ENCODE measurements around the gene CTBP1.

The CTBP1 gene

GRCh38 chr4:1219566-1219950 lies 29.4 kb downstream of the CTBP1 start:
- WGBS (ENCODE audit: insufficient coverage) = 97% methylated on average over 4 of the region's 7 CpGs
- H3K4me1 ChIP-seq (ENCODE audit: control extremely low read depth in 1 of 4, control insufficient read depth in 4 of 4, insufficient read depth in 4 of 4, low read length in 3 of 4) = peaks cover 0 to 41% (median 31%) of the 10 kb centered on the region in 4 experiments
- H3K9me3 ChIP-seq (ENCODE audit: control extremely low read depth in 1 of 5, control insufficient read depth in 4 of 5, insufficient read depth in 2 of 5, low read depth in 1 of 5, low read length in 4 of 5) = no peaks in the 10 kb centered on the region
- no peak overlapping the region for H3K4me3 ChIP-seq (ENCODE audit: control insufficient read depth in 1 of 7, extremely low read depth in 1 of 7, insufficient read depth in 4 of 7, low read depth in 2 of 7, low read length in 6 of 7)
- H3K27ac ChIP-seq (ENCODE audit: insufficient read depth in 1 of 2, low read depth in 1 of 2, low read length in 2 of 2, poor library complexity in 1 of 2, severe bottlenecking in 2 of 2) = no peak overlapping the region
- POLR2A ChIA-PET = no interaction called here
- H3K27me3 ChIP-seq (replicated peaks in 2 of 5; ENCODE audit: control insufficient read depth in 4 of 5, insufficient read depth in 5 of 5, low read length in 4 of 5) = no peaks in the 10 kb centered on the region
- DNase-seq = no peak
- CTCF ChIA-PET = no interaction called here
- H3K36me3 ChIP-seq (ENCODE audit: control insufficient read depth in 4 of 4, insufficient read depth in 4 of 4, low read length in 3 of 4) = peaks cover 11 to 68% (median 42%) of the 10 kb centered on the region in 4 experiments

- WGBS (ENCODE audit: insufficient coverage) = 64% methylated on average over 7 of the region's 21 CpGs
- H3K4me3 ChIP-seq (ENCODE audit: control insufficient read depth in 1 of 7, extremely low read depth in 1 of 7, insufficient read depth in 4 of 7, low read depth in 2 of 7, low read length in 6 of 7) = no peak overlapping the region
- H3K36me3 ChIP-seq (ENCODE audit: control insufficient read depth in 4 of 4, insufficient read depth in 4 of 4, low read length in 3 of 4) = peaks cover 5 to 67% (median 42%) of the 10 kb centered on the region in 4 experiments
- peaks cover 0 to 41% (median 31%) of the 10 kb centered on the region in 4 experiments for H3K4me1 ChIP-seq (ENCODE audit: control extremely low read depth in 1 of 4, control insufficient read depth in 4 of 4, insufficient read depth in 4 of 4, low read length in 3 of 4)
- peak; percentile 11 to 54 (median 44) for DNase-seq
- ChIA-PET CTCF (no interaction called here), POLR2A (no interaction called here)
- H3K9me3 ChIP-seq (ENCODE audit: control extremely low read depth in 1 of 5, control insufficient read depth in 4 of 5, insufficient read depth in 2 of 5, low read depth in 1 of 5, low read length in 4 of 5) = no peaks in the 10 kb centered on the region
- no peaks in the 10 kb centered on the region for H3K27me3 ChIP-seq (replicated peaks in 2 of 5; ENCODE audit: control insufficient read depth in 4 of 5, insufficient read depth in 5 of 5, low read length in 4 of 5)
- H3K27ac ChIP-seq (ENCODE audit: insufficient read depth in 1 of 2, low read depth in 1 of 2, low read length in 2 of 2, poor library complexity in 1 of 2, severe bottlenecking in 2 of 2) = no peak overlapping the region
These were observed 30.0 kb downstream of the CTBP1 start for GRCh38 chr4:1218634-1219565.

GRCh38 chr4:1217366-1217765 lies 31.6 kb downstream of the CTBP1 start:
- H3K27me3 ChIP-seq (replicated peaks in 2 of 5; ENCODE audit: control insufficient read depth in 4 of 5, insufficient read depth in 5 of 5, low read length in 4 of 5) = no peaks in the 10 kb centered on the region
- no peaks in the 10 kb centered on the region for H3K9me3 ChIP-seq (ENCODE audit: control extremely low read depth in 1 of 5, control insufficient read depth in 4 of 5, insufficient read depth in 2 of 5, low read depth in 1 of 5, low read length in 4 of 5)
- peak overlapping the region in 2 of 7 experiments; percentile 13 to 28 for H3K4me3 ChIP-seq (ENCODE audit: control insufficient read depth in 1 of 7, extremely low read depth in 1 of 7, insufficient read depth in 4 of 7, low read depth in 2 of 7, low read length in 6 of 7)
- 97% methylated on average over 21 of the region's 27 CpGs for WGBS (ENCODE audit: insufficient coverage)
- DNase-seq = no peak
- H3K27ac ChIP-seq (ENCODE audit: insufficient read depth in 1 of 2, low read depth in 1 of 2, low read length in 2 of 2, poor library complexity in 1 of 2, severe bottlenecking in 2 of 2) = no peak overlapping the region
- CTCF ChIA-PET = interaction anchor here (0.6 to 1.2 kb wide), 3 partner anchors 15 to 442 kb away, joined by 3 read pairs; no protein-coding TSS in a partner anchor
- H3K4me1 ChIP-seq (ENCODE audit: control extremely low read depth in 1 of 4, control insufficient read depth in 4 of 4, insufficient read depth in 4 of 4, low read length in 3 of 4) = peaks cover 0 to 41% (median 31%) of the 10 kb centered on the region in 4 experiments
- H3K36me3 ChIP-seq (ENCODE audit: control insufficient read depth in 4 of 4, insufficient read depth in 4 of 4, low read length in 3 of 4) = peaks cover 11 to 70% (median 45%) of the 10 kb centered on the region in 4 experiments
- POLR2A ChIA-PET = no interaction called here

- WGBS (ENCODE audit: insufficient coverage) = 8% methylated on average over 19 of the region's 21 CpGs
- peaks cover 12 to 75% (median 46%) of the 10 kb centered on the region in 4 experiments for H3K36me3 ChIP-seq (ENCODE audit: control insufficient read depth in 4 of 4, insufficient read depth in 4 of 4, low read length in 3 of 4)
- H3K4me3 ChIP-seq (ENCODE audit: control insufficient read depth in 1 of 7, extremely low read depth in 1 of 7, insufficient read depth in 4 of 7, low read depth in 2 of 7, low read length in 6 of 7) = peak overlapping the region in 4 of 7 experiments; percentile 13 to 43 (median 30)
- H3K9me3 ChIP-seq (ENCODE audit: control extremely low read depth in 1 of 5, control insufficient read depth in 4 of 5, insufficient read depth in 2 of 5, low read depth in 1 of 5, low read length in 4 of 5) = no peaks in the 10 kb centered on the region
- peaks cover 0 to 41% (median 31%) of the 10 kb centered on the region in 4 experiments for H3K4me1 ChIP-seq (ENCODE audit: control extremely low read depth in 1 of 4, control insufficient read depth in 4 of 4, insufficient read depth in 4 of 4, low read length in 3 of 4)
- H3K27me3 ChIP-seq (replicated peaks in 2 of 5; ENCODE audit: control insufficient read depth in 4 of 5, insufficient read depth in 5 of 5, low read length in 4 of 5) = no peaks in the 10 kb centered on the region
- no peak overlapping the region for H3K27ac ChIP-seq (ENCODE audit: insufficient read depth in 1 of 2, low read depth in 1 of 2, low read length in 2 of 2, poor library complexity in 1 of 2, severe bottlenecking in 2 of 2)
- ChIA-PET POLR2A (no interaction called here), CTCF (interaction anchor here (0.6 to 1.2 kb wide), 3 partner anchors 14 to 442 kb away, joined by 3 read pairs; no protein-coding TSS in a partner anchor)
- peak; percentile 38 to 74 (median 65) for DNase-seq
These were observed 32.0 kb downstream of the CTBP1 start for GRCh38 chr4:1216869-1217294.

GRCh38 chr4:1216076-1216614 lies 32.8 kb downstream of the CTBP1 start:
- Histone ChIP-seq H3K27me3 (replicated peaks in 2 of 5; ENCODE audit: control insufficient read depth in 4 of 5, insufficient read depth in 5 of 5, low read length in 4 of 5) (no peaks in the 10 kb centered on the region), H3K27ac (ENCODE audit: insufficient read depth in 1 of 2, low read depth in 1 of 2, low read length in 2 of 2, poor library complexity in 1 of 2, severe bottlenecking in 2 of 2) (no peak overlapping the region), H3K4me1 (ENCODE audit: control extremely low read depth in 1 of 4, control insufficient read depth in 4 of 4, insufficient read depth in 4 of 4, low read length in 3 of 4) (peaks cover 0 to 41% (median 31%) of the 10 kb centered on the region in 4 experiments), H3K36me3 (ENCODE audit: control insufficient read depth in 4 of 4, insufficient read depth in 4 of 4, low read length in 3 of 4) (peaks cover 9 to 76% (median 44%) of the 10 kb centered on the region in 4 experiments), H3K4me3 (ENCODE audit: control insufficient read depth in 1 of 7, extremely low read depth in 1 of 7, insufficient read depth in 4 of 7, low read depth in 2 of 7, low read length in 6 of 7) (no peak overlapping the region), H3K9me3 (ENCODE audit: control extremely low read depth in 1 of 5, control insufficient read depth in 4 of 5, insufficient read depth in 2 of 5, low read depth in 1 of 5, low read length in 4 of 5) (no peaks in the 10 kb centered on the region)
- DNase-seq = no peak
- CTCF ChIA-PET = no interaction called here
- POLR2A ChIA-PET = no interaction called here
- 98% methylated on average over 30 of the region's 34 CpGs for WGBS (ENCODE audit: insufficient coverage)

- no peaks in the 10 kb centered on the region for H3K9me3 ChIP-seq (ENCODE audit: control extremely low read depth in 1 of 5, control insufficient read depth in 4 of 5, insufficient read depth in 2 of 5, low read depth in 1 of 5, low read length in 4 of 5)
- DNase-seq = no peak
- no peak overlapping the region for H3K27ac ChIP-seq (ENCODE audit: insufficient read depth in 1 of 2, low read depth in 1 of 2, low read length in 2 of 2, poor library complexity in 1 of 2, severe bottlenecking in 2 of 2)
- H3K27me3 ChIP-seq (replicated peaks in 2 of 5; ENCODE audit: control insufficient read depth in 4 of 5, insufficient read depth in 5 of 5, low read length in 4 of 5) = no peaks in the 10 kb centered on the region
- H3K36me3 ChIP-seq (ENCODE audit: control insufficient read depth in 4 of 4, insufficient read depth in 4 of 4, low read length in 3 of 4) = peaks cover 9 to 74% (median 45%) of the 10 kb centered on the region in 4 experiments
- H3K4me1 ChIP-seq (ENCODE audit: control extremely low read depth in 1 of 4, control insufficient read depth in 4 of 4, insufficient read depth in 4 of 4, low read length in 3 of 4) = peaks cover 0 to 41% (median 31%) of the 10 kb centered on the region in 4 experiments
- POLR2A ChIA-PET = no interaction called here
- WGBS (ENCODE audit: insufficient coverage) = 97% methylated on average over 28 of the region's 31 CpGs
- CTCF ChIA-PET = no interaction called here
- no peak overlapping the region for H3K4me3 ChIP-seq (ENCODE audit: control insufficient read depth in 1 of 7, extremely low read depth in 1 of 7, insufficient read depth in 4 of 7, low read depth in 2 of 7, low read length in 6 of 7)
These were observed 33.5 kb downstream of the CTBP1 start for GRCh38 chr4:1215141-1216075.
